Stimulated activated CD4-positive, alpha-beta T cell treated with anti-CD3 and anti-CD28 coated beads, TNF-alpha, amount 100 ng/mL, for 48 hours (primary cell): Measurements from ENCODE around the gene TAS2R20.
"Not testable (repeated sequence)": the region's sequence is repeated elsewhere in the genome, so short reads cannot be mapped to it uniquely, and the experiment has no call there.

Experiments used
- DNase-seq, 3 donors: peaks; one replicate each; pipeline ENCODE4 v3.0.0-alpha.2; 2020; ENCODE audit warnings: low read depth in 3 of 3

The TAS2R20 gene

GRCh38 chr12:10998204-10998603, at the start of gene TAS2R20:
Gene TAS2R20, minus strand, starts transcription at chr12:10998304. Its CDS starts 429 bp downstream, at chr12:10997875.
- DNase-seq = no peak

- DNase-seq = not testable (repeated sequence)
Measured at GRCh38 chr12:11041366-11041765, 43.3 kb upstream of the TAS2R20 start.

GRCh38 chr12:11040162-11040561, 42.1 kb upstream of the TAS2R20 start:
- no peak for DNase-seq

- no peak for DNase-seq
Measured at GRCh38 chr12:11039171-11039570, 41.1 kb upstream of the TAS2R20 start.

GRCh38 chr12:11033959-11034358, 35.9 kb upstream of the TAS2R20 start:
- not testable (repeated sequence) for DNase-seq

- no peak for DNase-seq
Measured at GRCh38 chr12:11031307-11031706, 33.2 kb upstream of the TAS2R20 start, which contains the start of gene TAS2R31. Gene TAS2R31, minus strand, starts transcription at chr12:11031407. Its CDS starts 72 bp downstream, at chr12:11031335.

- DNase-seq = no peak
Measured at GRCh38 chr12:11026118-11026517, 28.0 kb upstream of the TAS2R20 start.

GRCh38 chr12:11023387-11023786, 25.3 kb upstream of the TAS2R20 start:
- DNase-seq = no peak

- no peak for DNase-seq
Measured at GRCh38 chr12:11022520-11022919, 24.4 kb upstream of the TAS2R20 start, which contains the start of gene TAS2R19. Gene TAS2R19, minus strand, starts transcription at chr12:11022620. Its CDS starts 49 bp downstream, at chr12:11022571.

- DNase-seq = no peak
Measured at GRCh38 chr12:11016937-11017336, 18.8 kb upstream of the TAS2R20 start.

- DNase-seq = no peak
Measured at GRCh38 chr12:11015775-11016430, 17.8 kb upstream of the TAS2R20 start.

- no peak for DNase-seq
Measured at GRCh38 chr12:11014234-11014633, 16.1 kb upstream of the TAS2R20 start.

GRCh38 chr12:11007608-11008007, 9.5 kb upstream of the TAS2R20 start:
- no peak for DNase-seq

GRCh38 chr12:10994307-10994706, 3.8 kb downstream of the TAS2R20 start:
- DNase-seq = no peak

- DNase-seq = no peak
Measured at GRCh38 chr12:10989107-10989506, 9.0 kb downstream of the TAS2R20 start.

GRCh38 chr12:10986812-10987211, 11.3 kb downstream of the TAS2R20 start, which contains the start of gene TAS2R50:
Gene TAS2R50, minus strand, starts transcription at chr12:10986912. Its CDS starts 52 bp downstream, at chr12:10986860.
- no peak for DNase-seq

- DNase-seq = no peak
Measured at GRCh38 chr12:10982244-10982643, 15.9 kb downstream of the TAS2R20 start.

GRCh38 chr12:10974965-10975364, 23.1 kb downstream of the TAS2R20 start:
- DNase-seq = no peak

- no peak for DNase-seq
Measured at GRCh38 chr12:10968765-10969456, 29.2 kb downstream of the TAS2R20 start.

- DNase-seq = no peak
Measured at GRCh38 chr12:10967409-10967808, 30.7 kb downstream of the TAS2R20 start.

- no peak for DNase-seq
Measured at GRCh38 chr12:10966314-10966713, 31.8 kb downstream of the TAS2R20 start.

GRCh38 chr12:10965476-10965875, 32.6 kb downstream of the TAS2R20 start:
- no peak for DNase-seq

GRCh38 chr12:10960211-10960610, 37.9 kb downstream of the TAS2R20 start:
- DNase-seq = no peak
